ENCODE results near the gene ASTN1.

Gene ASTN1

GRCh38 chr1:177162243-177162642 is 2.3 kb downstream of the ASTN1 start:
- DNase-seq, result no peak

GRCh38 chr1:177146499-177146898 is 18.0 kb downstream of the ASTN1 start:
- no peak for DNase-seq

- no peak for DNase-seq
Observed at GRCh38 chr1:177145106-177146070, 19.1 kb downstream of the ASTN1 start.

GRCh38 chr1:177142791-177143271 is 21.7 kb downstream of the ASTN1 start:
- DNase-seq, result no peak

- DNase-seq, result no peak
Observed at GRCh38 chr1:177142010-177142409, 22.5 kb downstream of the ASTN1 start.

GRCh38 chr1:177138347-177138746 is 26.2 kb downstream of the ASTN1 start:
- DNase-seq, result no peak

- no peak for DNase-seq
Observed at GRCh38 chr1:177137814-177138213, 26.7 kb downstream of the ASTN1 start.

GRCh38 chr1:177135250-177135649 is 29.3 kb downstream of the ASTN1 start:
- DNase-seq, result no peak

- DNase-seq, result no peak
Observed at GRCh38 chr1:177133977-177134538, 30.5 kb downstream of the ASTN1 start.

GRCh38 chr1:177132141-177132540 is 32.4 kb downstream of the ASTN1 start:
- no peak for DNase-seq

- no peak for DNase-seq
Observed at GRCh38 chr1:177131723-177132122, 32.8 kb downstream of the ASTN1 start.

- no peak for DNase-seq
Observed at GRCh38 chr1:177130451-177130945, 34.0 kb downstream of the ASTN1 start.

- DNase-seq, result no peak
Observed at GRCh38 chr1:177128665-177129281, 35.7 kb downstream of the ASTN1 start.

- no peak for DNase-seq
Observed at GRCh38 chr1:177126267-177126666, 38.2 kb downstream of the ASTN1 start.

GRCh38 chr1:177124577-177125278 is 39.8 kb downstream of the ASTN1 start:
- no peak for DNase-seq

GRCh38 chr1:177122461-177123251 is 41.9 kb downstream of the ASTN1 start:
- no peak for DNase-seq

- no peak for DNase-seq
Observed at GRCh38 chr1:177119311-177119710, 45.2 kb downstream of the ASTN1 start.

GRCh38 chr1:177118901-177119300 is 45.6 kb downstream of the ASTN1 start:
- DNase-seq, result no peak

GRCh38 chr1:177116941-177117340 is 47.6 kb downstream of the ASTN1 start:
- DNase-seq, result no peak

GRCh38 chr1:177106614-177107365 is 57.7 kb downstream of the ASTN1 start:
- DNase-seq, result no peak

GRCh38 chr1:177106196-177106595 is 58.3 kb downstream of the ASTN1 start:
- DNase-seq, result no peak
